B cell (primary cell): ENCODE data around the gene SYT13. TPM values are rescaled to one million over a fixed set of nuclear protein-coding genes. Genes with fewer than 3 reads are reported as not detected.

Source experiments
- ATAC-seq: fragments of 200-7000 bp; cut with Tn5 transposase; one replicate; pipeline ENCODE4 v1.10.0; 2021; ENCODE audit warnings: low read depth, mild to moderate bottlenecking, moderate number of reproducible peaks, moderate library complexity
- CTCF ChIA-PET: fragments of 350-600 bp; sonication (Branson Sonifier 250); formaldehyde crosslinking; loops from one replicate; lab custom pipeline; 2021; ENCODE audit warnings: antibody characterized with exemption, inconsistent platforms; lab: Charles Lee
- POLR2A ChIA-PET: fragments of 350-600 bp; sonication (Branson Sonifier 250); formaldehyde crosslinking; loops from one replicate; lab custom pipeline; 2021; ENCODE audit warnings: antibody characterized with exemption; lab: Charles Lee
- DNase-seq: peaks from one replicate; pipeline ENCODE4 v3.0.0; 2013
- H2AFZ ChIP-seq: 2 replicates; pipeline ENCODE4 v1.6.1; 2012; ENCODE audit warnings: mild to moderate bottlenecking, low read depth, low read length; ENCODE audit not compliant: insufficient read depth, poor library complexity, severe bottlenecking
- H3K27ac ChIP-seq, 2 donors: 1 replicate in 1 of 2; 2 replicates in 1 of 2; pipeline ENCODE4 v1.5.1; 2012 to 2013; ENCODE audit warnings: low read length in 2 of 2, mild to moderate bottlenecking in 2 of 2, moderate library complexity in 1 of 2
- H3K27me3 ChIP-seq, 4 experiments: fragments of 200-600 bp in 1 of 4; sonication (generic) in 1 of 4; replicated peaks in 1 of 4; 1 replicate in 2 of 4; 2 replicates in 2 of 4; pipeline versions ENCODE4 v1.6.1 to v1.7.0; 2013 to 2016; ENCODE audit warnings: low read length in 3 of 4, mild to moderate bottlenecking in 2 of 4, mixed read lengths in 1 of 4, moderate library complexity in 1 of 4; ENCODE audit not compliant: insufficient read depth in 4 of 4, control insufficient read depth in 3 of 4; ENCODE audit errors: control extremely low read depth in 1 of 4
- H3K36me3 ChIP-seq, 2 experiments: replicated peaks in 1 of 2; 1 replicate in 1 of 2; 2 replicates in 1 of 2; pipeline versions ENCODE4 v1.6.1 to v1.7.1; 2013; ENCODE audit warnings: low read length in 1 of 2; ENCODE audit not compliant: insufficient read depth in 2 of 2, control insufficient read depth in 1 of 2; ENCODE audit errors: control extremely low read depth in 1 of 2, extremely low read depth in 1 of 2
- H3K4me1 ChIP-seq, 2 donors: fragments of 200-600 bp in 1 of 2; sonication (generic) in 1 of 2; 1 replicate in 1 of 2; 2 replicates in 1 of 2; pipeline versions ENCODE4 v1.5.1 to v1.6.1; 2013 to 2017; ENCODE audit warnings: low read length in 2 of 2; ENCODE audit not compliant: control insufficient read depth in 2 of 2, insufficient read depth in 2 of 2
- H3K4me2 ChIP-seq: replicated peaks from 2 replicates; pipeline ENCODE3; 2012; ENCODE audit warnings: mild to moderate bottlenecking, low read depth, low read length; ENCODE audit not compliant: poor library complexity, severe bottlenecking
- H3K4me3 ChIP-seq, 5 experiments: fragments of 200-600 bp in 1 of 5; sonication (generic) in 1 of 5; 1 replicate in 3 of 5; 2 replicates in 2 of 5; pipeline versions ENCODE4 v1.5.1 to v1.7.0; 2011 to 2016; ENCODE audit warnings: low read length in 4 of 5, mild to moderate bottlenecking in 4 of 5, low read depth in 2 of 5, control low read depth in 1 of 5, moderate library complexity in 1 of 5; ENCODE audit not compliant: insufficient read depth in 1 of 5; ENCODE audit errors: control extremely low read depth in 1 of 5, extremely low read depth in 1 of 5
- H3K79me2 ChIP-seq: fragments of 200-600 bp; sonication (generic); one replicate; pipeline ENCODE4 v1.6.0; 2016; ENCODE audit warnings: low read length; ENCODE audit not compliant: control insufficient read depth, insufficient read depth
- H3K9ac ChIP-seq: fragments of 200-600 bp; sonication (generic); 2 replicates; pipeline ENCODE4 v1.6.1; 2017; ENCODE audit warnings: mild to moderate bottlenecking, low read length, moderate library complexity
- H3K9me3 ChIP-seq, 3 donors: one replicate each; pipeline versions ENCODE4 v1.6.1 to v1.7.1; 2013; ENCODE audit warnings: low read length in 2 of 3; ENCODE audit not compliant: control insufficient read depth in 2 of 3, insufficient read depth in 1 of 3; ENCODE audit errors: control extremely low read depth in 1 of 3
- H4K20me1 ChIP-seq: 2 replicates; pipeline ENCODE4 v1.6.0; 2012; ENCODE audit warnings: mild to moderate bottlenecking, low read length; ENCODE audit not compliant: insufficient read depth, control insufficient read depth, poor library complexity, severe bottlenecking
- H3K27ac Mint-ChIP-seq: one replicate; pipeline ENCODE4 v1.8.0; 2021; ENCODE audit warnings: mixed read lengths
- H3K27me3 Mint-ChIP-seq: one replicate; pipeline ENCODE4 v1.8.0; 2021; ENCODE audit warnings: mixed read lengths
- H3K4me1 Mint-ChIP-seq: one replicate; pipeline ENCODE4 v1.8.0; 2021; ENCODE audit warnings: mixed read lengths
- H3K4me3 Mint-ChIP-seq: one replicate; pipeline ENCODE4 v1.8.0; 2021; ENCODE audit warnings: mixed read lengths
- H3K9me3 Mint-ChIP-seq: one replicate; pipeline ENCODE4 v1.8.0; 2022; ENCODE audit warnings: mixed read lengths; ENCODE audit not compliant: insufficient read depth
- CTCF ChIP-seq: fragments of 200-600 bp; IDR thresholded peaks from one replicate; pipeline ENCODE4 v1.8.0; 2022; ENCODE audit warnings: antibody characterized with exemption, mild to moderate bottlenecking
- EZH2 ChIP-seq: IDR thresholded peaks from 2 replicates; pipeline ENCODE4 v1.6.1; 2012; ENCODE audit warnings: borderline replicate concordance, low read depth, mild to moderate bottlenecking, moderate library complexity, low read length; ENCODE audit not compliant: insufficient read depth, poor library complexity, severe bottlenecking
- WGBS: methylation state at CpG from one replicate; pipeline ENCODE4 v1.1.5; 2013; ENCODE audit warnings: missing lambda C conversion rate; ENCODE audit not compliant: insufficient coverage; 5-methylcytosine and 5-hydroxymethylcytosine counted together
- intact Hi-C: fragments of 100-400 bp; cut with micrococcal nuclease; formaldehyde crosslinking; loops from one replicate; pipeline ENCODE4 v1.10.0; 2022
- polyA plus RNA-seq: library from polyadenylated mRNA; depleted of rRNA; stranded (reverse); fragments of >200 nt; gene quantifications from 2 replicates; pipeline ENCODE4 v1.2.3, GENCODE V29; 2012
- total RNA-seq, 2 donors: library from RNA; stranded (reverse); fragments of 120-200 nt in 1 of 2; gene quantifications; 1 replicate in 1 of 2; 2 replicates in 1 of 2; pipeline versions ENCODE4 v1.2.3 to v1.2.4, GENCODE V29; 2013 to 2022

The SYT13 gene
- total and polyA plus RNA-seq, 2 donors (not counting 1 experiment from before 2014, with no cell fraction given) = not detected

GRCh38 chr11:45227836-45228235 is 58.3 kb downstream of the SYT13 start:
- 98% methylated on average over 15 of the region's 19 CpGs for WGBS
- Histone ChIP-seq H3K9ac (no peak overlapping the region), H3K4me1 (no peaks in the 10 kb centered on the region), H3K27ac (no peak overlapping the region), H2AFZ (no peak overlapping the region), H3K27me3 (no peaks in the 10 kb centered on the region), H4K20me1 (no peaks in the 10 kb centered on the region), H3K4me2 (no peak overlapping the region), H3K79me2 (no peaks in the 10 kb centered on the region), H3K36me3 (peaks cover 0 to 26% of the 10 kb centered on the region in 2 experiments), H3K4me3 (no peak overlapping the region), H3K9me3 (no peaks in the 10 kb centered on the region)
- ChIA-PET POLR2A (no interaction called here), CTCF (no interaction called here)
- no peaks in the 10 kb centered on the region for H3K4me1 Mint-ChIP-seq
- DNase-seq = no peak
- intact Hi-C loops = no loop called here
- no peak overlapping the region for H3K27ac Mint-ChIP-seq
- no peaks in the 10 kb centered on the region for H3K9me3 Mint-ChIP-seq
- H3K27me3 Mint-ChIP-seq = no peaks in the 10 kb centered on the region
- ATAC-seq = no peak
- TF ChIP-seq EZH2 (no peak), CTCF (no peak)
- no peak overlapping the region for H3K4me3 Mint-ChIP-seq

- no peak for DNase-seq
- TF ChIP-seq CTCF (no peak), EZH2 (no peak)
- Histone ChIP-seq H3K79me2 (no peaks in the 10 kb centered on the region), H4K20me1 (no peaks in the 10 kb centered on the region), H3K4me3 (no peak overlapping the region), H3K4me1 (no peaks in the 10 kb centered on the region), H3K9me3 (no peaks in the 10 kb centered on the region), H3K9ac (no peak overlapping the region), H2AFZ (no peak overlapping the region), H3K27ac (no peak overlapping the region), H3K4me2 (no peak overlapping the region), H3K27me3 (no peaks in the 10 kb centered on the region), H3K36me3 (peaks cover 0 to 26% of the 10 kb centered on the region in 2 experiments)
- H3K9me3 Mint-ChIP-seq = no peaks in the 10 kb centered on the region
- whole genome bisulfite sequencing = 97% methylated on average over 21 of the region's 21 CpGs
- POLR2A ChIA-PET = no interaction called here
- H3K4me3 Mint-ChIP-seq = no peak overlapping the region
- intact Hi-C loops = no loop called here
- ATAC-seq = no peak
- no peak overlapping the region for H3K27ac Mint-ChIP-seq
- H3K27me3 Mint-ChIP-seq = no peaks in the 10 kb centered on the region
- no peaks in the 10 kb centered on the region for H3K4me1 Mint-ChIP-seq
- CTCF ChIA-PET = no interaction called here
Observed at GRCh38 chr11:45226901-45227300, 59.2 kb downstream of the SYT13 start.
